GM12878 (cell line): Measurements from ENCODE around the gene NR2F1-AS1.

Experiments
- RELA ChIP-seq: fragments of 450-650 bp; IDR thresholded peaks from 2 replicates; pipeline ENCODE4 v1.8.0; 2014; ENCODE audit warnings: borderline replicate concordance; ENCODE audit not compliant: partially characterized antibody
- USF2 ChIP-seq: IDR thresholded peaks from 2 replicates; pipeline ENCODE4 v1.6.1; 2011; ENCODE audit warnings: low read depth, low read length, improper control_type of control experiment, borderline replicate concordance

GRCh38 chr5:93591323-93591945 lies 10.4 kb upstream of the NR2F1-AS1 start:
- TF ChIP-seq USF2 = no peak
- no peak for TF ChIP-seq RELA
